ENCODE measurements around the gene PDZD8.

Gene PDZD8

DNA sequence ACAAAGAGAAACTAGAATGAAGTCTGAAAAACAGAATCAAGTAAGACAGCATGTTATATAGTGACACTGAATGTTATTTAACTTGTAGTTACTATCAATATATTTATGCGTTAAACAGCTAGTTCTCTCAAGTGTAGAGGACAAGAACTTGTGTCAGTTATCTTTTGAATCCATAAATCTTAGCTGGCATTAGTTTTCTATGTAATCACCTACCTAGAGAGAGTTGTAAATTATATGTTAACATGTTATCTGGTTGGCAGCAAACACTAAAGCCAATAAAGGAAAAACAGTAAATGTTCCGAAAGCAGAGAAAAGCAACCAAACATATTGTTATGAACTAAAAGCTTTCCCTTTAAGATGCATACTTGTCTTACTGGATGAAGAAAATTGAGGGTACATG lies 97.6 kb downstream of the PDZD8 start:
- no peak for DNase-seq

DNA sequence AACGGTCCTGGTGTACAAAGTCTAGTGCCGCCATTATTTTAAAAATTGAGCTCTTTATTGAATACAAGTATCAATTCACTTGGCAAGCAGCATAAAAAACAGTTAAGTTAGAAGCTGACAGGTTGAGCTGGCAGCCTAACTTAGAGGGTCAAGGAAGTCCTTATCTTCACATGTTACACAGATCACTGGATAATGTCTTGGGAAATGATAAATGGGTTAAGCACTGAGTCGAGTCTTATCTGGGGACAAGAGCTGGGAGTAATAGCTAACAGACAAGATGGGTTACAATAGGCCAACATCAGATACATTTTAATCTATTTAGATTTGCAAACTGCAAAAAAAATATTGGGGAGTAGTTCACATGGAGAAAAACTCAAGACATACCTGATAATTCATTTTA lies 100.1 kb downstream of the PDZD8 start:
- DNase-seq, result no peak

DNA sequence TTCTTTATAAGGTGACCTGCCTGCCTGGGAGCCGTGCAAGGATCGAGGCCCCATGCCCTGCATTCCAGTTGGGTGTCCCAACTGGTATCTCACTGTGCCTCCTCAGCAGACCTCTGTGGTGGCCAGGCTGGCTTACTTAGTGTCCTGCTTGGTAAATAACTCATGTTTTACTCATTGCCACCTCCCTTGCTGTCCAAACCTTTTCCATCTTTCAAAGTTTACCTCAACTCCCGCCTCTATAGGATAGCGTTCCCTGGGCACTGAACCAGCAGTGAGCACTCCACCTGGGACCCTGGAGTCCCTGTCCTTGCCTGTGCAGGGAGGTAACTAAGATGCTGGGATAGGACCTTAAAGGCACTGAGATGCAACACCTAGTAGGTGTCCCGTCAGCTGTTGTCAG lies 100.7 kb downstream of the PDZD8 start:
- DNase-seq, result no peak

DNA sequence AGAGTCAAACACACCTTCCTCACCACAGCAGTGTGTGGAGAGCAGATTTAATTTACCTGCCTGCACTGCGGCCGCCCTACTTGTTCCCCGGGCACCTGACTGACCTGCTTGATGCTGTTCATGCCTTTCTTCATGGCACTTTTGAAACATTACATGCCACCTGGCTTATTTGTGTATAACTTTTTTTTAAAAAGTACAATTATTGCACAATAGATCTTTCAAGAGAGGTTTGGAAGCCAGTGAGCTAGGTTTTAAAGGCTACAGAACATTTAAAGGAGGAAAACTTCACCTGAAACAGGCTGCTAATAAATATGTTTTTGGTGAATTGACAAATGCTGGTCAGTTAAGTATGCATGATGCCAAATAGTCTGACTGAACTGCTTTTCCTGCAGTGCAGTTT lies 101.3 kb downstream of the PDZD8 start:
- no peak for DNase-seq

DNA sequence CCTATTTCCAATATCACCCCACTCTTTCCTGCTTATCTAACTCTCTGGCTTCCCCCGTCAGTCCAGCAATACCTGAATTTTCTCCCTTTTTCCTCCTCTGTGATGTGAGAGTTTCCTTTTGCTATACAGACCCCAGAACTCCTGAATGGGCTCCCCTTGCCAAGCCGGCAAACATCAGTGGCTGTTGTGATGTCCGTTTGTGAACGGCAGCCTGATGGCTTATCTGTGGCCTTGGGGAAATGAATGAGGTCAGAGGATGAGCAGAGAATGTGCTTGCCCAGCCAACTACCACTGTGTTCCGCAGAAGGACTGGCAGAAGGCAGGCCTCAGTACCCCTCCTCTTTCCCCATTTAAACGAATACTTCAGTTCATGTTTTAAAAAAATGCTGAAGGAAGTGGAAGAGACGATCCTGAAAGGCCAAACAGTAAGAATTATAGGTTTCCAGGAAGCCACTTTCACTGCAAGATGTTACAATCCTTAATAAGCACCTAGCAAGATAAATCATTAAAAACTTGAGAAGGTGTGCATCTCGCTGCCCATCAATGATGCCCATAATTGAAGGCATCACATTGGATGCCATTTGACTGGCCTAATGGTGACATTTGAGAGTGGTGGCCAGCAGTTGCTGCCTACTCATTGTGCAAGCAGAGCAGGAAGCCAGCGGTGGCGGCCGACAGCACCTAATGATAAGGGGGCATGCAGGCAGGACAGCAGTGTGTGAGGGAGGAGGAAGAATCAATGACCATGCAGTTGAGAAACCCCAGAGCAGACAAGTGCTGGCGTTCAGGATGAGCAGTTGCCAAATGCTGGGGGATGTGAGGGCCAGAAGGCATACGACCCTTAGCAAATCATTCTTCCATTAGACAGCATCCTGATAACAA lies 102.8 kb downstream of the PDZD8 start:
- DNase-seq, result no peak

DNA sequence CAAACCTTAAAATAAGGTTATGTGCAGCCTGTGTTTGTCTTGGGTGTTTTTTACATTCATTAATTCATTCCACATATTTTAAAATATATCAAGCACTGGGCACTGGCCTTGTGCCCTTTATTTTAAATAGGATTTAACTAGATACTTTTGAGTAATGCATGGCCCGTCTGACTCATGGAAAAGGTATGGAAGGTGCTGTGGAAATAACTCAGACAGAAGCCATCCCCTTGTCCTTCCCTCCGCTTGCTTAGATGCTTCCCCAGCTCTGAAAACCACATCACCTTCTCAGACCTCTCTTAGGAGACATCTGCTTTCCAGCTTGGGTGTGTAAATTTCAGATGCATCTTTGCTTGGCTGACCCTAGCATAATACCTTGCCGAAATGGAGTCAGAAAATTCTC lies 103.8 kb downstream of the PDZD8 start:
- DNase-seq, result no peak

DNA sequence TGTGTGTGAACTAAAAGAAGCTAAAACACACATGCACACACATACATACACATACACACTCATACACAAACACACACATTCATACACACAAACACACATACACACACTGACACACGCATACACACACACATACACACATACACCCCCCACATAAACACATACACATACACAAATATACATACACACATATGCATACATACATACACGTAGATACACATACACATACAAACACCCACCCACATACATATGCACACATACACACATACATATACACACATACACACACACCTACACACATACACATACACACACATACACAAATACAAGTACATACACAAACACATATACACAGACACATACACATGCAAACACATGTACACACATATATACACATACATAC lies 106.3 kb downstream of the PDZD8 start:
- DNase-seq, result no peak

DNA sequence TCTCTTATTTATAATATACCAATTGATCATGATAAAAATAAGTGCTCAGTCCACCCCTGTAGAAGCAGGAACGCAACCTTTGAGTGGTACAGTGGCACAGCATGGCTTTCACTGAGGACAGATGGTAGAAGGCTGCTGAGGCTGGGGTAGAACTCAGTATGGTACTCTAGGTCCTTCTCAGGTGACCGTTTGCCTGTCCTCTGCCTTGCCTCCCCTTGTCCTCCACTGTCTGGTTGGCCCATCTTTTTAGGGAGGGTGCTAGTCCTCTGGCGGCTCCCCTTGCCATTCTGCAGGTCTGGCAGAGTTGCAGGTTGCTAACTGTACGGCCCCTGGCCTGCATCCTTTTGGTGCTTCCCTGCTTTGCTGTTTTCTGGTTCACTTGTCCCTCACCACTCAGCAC lies 107.0 kb downstream of the PDZD8 start:
- no peak for DNase-seq

DNA sequence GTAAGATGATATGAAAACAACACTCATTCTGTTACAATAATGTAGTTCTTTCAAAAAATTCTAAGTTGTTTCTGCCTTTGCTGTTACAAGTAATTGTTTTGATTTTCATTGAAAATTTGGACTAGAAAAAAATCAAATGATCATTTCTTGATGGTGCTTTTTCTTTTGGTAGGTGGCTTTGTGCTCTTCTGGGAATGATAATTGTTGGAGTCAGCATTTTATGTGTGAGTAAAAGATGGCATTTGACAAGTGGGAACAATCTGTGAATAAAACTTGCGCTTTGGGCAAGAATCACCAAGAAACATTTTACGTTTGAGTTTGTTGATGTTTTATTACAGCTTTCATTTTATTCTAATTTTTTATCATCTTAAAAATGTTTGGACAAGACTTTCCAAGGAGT lies 108.4 kb downstream of the PDZD8 start:
- DNase-seq, result no peak

DNA sequence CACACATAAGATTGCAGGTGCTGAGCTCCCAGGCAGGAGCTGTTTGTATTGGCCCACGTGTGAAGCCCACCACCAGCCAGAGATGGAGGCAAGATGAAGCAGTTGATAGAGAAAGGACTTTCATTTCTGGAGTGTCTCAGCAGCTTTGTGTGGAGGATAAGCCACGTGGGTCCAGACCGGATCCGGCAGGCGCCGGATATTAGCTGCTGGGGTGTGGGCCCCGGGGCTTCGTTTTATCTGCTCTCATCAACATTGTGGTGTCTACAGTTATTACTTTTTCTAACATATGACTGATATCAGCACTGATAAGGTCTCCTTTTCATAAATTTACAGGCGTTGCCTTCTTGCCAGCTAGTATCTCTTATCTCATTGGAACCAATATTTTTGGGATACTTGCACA lies 108.8 kb downstream of the PDZD8 start:
- DNase-seq, result no peak

DNA sequence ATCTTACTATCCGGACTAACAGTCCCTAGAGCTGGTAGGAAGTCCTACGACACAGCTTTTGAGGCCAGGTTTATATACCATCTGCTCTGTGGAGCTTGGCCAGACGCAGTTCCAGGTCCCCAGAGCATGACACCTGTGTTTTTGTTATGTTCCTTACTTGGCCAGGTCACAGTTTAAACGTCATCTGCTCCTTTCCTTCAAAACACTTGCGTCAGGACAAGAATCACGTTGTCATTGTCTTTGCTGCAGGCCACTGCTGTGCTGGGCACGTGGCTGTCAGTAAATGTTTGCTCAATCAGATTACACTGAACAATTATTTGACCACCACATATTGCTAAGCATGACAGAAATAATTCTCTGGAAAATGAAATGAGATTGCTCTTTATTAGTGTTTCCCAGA lies 110.5 kb downstream of the PDZD8 start:
- DNase-seq, result no peak

DNA sequence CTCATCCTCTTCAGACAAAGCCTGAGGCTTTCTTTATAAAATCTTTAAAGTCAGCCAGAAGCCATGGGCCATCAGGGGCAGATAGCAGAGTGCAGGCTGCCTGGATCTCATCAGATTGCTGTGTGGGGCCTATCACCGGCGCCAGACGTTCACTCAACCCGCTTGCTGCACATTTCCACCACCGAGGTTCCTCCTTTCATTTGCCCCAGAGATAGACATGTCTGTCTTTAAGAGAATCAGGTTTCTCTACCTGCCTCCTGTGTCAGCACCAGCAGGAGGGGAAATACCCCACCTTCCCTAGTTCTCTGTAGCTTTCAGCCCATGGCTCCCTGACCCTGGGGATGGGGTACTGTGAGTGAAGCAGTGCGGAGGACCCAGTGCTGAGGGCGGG lies 112.3 kb downstream of the PDZD8 start:
- DNase-seq, result no peak

DNA sequence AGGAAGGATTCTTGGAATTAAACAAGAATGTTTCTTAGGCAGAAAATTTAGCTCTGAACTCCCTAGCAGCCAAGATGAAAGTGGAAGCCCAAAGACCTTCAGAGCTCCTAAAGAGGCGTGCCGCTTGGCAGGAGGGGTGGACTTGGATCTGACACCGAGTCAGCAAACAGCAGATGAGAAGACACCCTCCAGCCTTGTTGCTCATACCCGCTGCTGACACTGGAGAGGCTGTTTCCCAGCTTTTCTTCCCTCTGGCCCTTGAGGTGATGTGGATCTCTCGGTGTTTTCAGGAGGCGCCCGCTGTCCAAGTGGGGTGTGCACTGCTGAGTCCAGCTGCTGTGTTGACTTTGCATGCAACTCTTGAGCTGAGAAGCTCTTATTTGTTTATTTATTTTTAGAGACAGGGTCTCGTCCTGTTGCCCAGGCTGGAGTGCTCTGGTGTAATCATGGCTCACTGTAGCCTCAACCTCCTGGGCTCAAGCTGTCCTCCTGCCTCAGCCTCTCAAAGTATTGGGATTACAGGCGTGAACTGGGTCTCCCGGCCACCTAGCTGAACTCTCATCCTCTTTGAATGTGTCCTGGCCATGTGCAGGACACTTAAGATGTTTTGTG lies 112.8 kb downstream of the PDZD8 start:
- no peak for DNase-seq

DNA sequence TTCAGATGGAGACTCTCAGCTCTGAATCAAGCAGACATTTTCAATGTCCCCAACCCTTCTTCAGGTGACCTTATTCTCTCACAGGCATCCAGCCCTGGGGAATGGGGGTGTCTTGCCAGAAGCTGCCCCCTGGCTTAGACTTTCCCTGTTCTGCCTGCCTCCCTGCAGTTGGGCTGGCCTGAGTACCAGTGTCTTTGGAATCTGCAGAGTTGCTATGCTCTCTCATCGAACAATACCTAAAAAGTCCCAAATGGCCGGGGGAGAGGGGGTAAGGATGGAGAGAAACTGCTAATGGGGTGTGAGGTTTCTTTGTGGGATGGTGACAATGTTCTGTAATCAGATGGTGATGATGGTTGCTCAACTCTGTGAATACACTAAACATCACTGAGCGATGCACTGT lies 113.7 kb downstream of the PDZD8 start:
- DNase-seq, result no peak

DNA sequence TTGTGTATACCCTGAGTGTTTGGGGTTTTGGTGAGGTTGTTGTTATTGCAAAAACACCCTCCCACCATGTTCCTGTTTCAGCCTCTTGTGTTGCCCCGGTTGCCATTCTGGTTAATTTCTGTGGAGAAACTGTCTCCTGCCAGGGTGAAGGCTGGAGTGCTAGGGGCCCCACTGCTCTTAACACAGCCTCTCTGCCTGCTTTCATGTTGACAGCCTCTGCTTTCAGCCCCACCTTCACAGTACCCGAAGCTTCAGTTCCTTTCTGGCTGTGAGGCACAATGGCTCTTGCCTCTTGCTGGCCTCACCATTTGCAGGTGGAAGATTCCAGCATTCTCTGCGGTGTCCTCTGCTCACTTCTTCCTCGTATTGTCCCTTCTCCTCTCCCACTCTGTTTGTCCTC lies 115.2 kb downstream of the PDZD8 start:
- DNase-seq, result no peak

DNA sequence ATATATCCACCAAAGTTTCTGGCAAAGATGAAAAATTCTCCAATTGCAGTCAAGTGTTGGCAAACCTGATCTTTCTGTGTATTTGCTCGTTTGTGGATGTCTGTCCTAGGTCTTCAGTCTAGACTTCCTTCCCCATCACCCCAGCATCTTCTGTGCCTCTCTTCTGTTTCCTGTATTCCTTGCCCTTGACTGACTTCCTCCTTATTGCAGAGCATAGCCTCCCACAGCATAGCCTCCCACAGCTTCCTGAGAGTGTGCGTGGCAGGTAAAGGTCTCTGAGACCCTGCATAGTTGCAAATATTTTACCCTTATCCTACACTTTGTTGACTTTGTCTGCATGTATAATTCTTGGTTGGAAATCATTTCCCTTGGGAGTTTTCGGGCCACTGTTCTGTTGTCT lies 116.0 kb downstream of the PDZD8 start:
- no peak for DNase-seq

DNA sequence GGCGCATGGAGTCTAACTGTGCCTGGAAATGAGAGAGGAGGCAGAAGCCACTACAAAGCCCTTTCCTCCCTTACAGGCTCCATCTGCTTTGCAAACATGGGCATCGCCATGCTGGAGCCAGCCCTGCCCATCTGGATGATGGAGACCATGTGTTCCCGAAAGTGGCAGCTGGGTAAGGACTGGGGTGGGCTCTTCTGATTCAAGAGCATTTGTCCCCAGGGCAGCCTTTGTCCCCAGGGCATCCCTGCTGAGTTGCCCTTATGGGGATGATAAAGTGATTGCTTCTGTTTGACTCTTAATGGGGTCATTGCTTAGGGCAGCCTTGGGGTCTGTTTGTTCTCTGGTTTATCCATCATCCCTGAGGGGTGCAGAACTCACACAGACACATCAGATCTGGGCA lies 117.5 kb downstream of the PDZD8 start:
- no peak for DNase-seq

DNA sequence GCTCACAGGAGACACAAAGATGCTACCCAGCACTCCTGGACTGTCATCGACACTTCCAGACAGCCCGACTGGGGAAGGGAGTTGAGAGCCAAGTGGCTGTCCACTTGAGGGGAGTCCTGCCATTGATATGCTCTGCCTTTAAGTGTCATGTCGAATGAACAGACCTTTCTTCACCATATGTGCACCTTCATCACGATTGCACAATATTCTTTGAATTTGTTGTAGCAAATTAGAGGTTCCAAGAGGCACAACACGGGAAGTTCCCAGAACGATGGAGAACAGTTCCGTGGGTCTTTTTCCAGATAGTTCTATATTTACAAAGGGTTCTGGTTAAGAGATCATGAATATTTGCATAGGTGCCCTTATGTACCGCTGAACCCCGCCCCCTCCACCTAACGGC lies 118.3 kb downstream of the PDZD8 start:
- DNase-seq, result no peak

DNA sequence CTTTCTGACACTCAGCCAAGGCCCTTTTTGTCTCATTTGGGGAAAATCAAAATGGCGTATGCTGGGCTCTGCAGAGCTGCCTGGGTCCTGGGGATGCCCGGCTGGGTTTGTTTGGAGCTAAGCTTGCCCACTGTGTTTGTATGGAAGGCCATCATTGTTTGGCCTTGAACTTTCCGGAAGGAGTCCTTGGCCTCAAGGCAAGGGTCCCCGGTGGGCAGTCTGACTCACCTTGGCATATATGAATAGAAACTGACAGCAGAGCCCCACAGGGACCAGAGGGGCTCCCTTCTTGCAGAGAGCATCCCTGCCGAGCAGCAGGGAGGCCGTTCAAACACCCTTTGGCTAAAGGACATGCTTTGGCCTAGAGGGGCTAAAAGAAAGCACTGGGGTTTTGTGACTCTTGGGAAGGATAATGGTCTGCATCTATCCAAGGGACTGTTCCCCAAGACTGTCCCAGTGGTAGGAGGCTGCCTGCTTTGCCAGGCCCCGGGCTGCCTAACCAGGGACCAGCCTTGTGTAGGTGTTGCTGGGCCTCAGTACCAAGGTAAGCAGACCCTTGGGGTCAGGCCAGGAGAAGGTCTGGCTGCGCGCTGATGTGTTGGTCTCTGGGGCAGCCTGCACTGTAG lies 119.3 kb downstream of the PDZD8 start:
- no peak for DNase-seq

DNA sequence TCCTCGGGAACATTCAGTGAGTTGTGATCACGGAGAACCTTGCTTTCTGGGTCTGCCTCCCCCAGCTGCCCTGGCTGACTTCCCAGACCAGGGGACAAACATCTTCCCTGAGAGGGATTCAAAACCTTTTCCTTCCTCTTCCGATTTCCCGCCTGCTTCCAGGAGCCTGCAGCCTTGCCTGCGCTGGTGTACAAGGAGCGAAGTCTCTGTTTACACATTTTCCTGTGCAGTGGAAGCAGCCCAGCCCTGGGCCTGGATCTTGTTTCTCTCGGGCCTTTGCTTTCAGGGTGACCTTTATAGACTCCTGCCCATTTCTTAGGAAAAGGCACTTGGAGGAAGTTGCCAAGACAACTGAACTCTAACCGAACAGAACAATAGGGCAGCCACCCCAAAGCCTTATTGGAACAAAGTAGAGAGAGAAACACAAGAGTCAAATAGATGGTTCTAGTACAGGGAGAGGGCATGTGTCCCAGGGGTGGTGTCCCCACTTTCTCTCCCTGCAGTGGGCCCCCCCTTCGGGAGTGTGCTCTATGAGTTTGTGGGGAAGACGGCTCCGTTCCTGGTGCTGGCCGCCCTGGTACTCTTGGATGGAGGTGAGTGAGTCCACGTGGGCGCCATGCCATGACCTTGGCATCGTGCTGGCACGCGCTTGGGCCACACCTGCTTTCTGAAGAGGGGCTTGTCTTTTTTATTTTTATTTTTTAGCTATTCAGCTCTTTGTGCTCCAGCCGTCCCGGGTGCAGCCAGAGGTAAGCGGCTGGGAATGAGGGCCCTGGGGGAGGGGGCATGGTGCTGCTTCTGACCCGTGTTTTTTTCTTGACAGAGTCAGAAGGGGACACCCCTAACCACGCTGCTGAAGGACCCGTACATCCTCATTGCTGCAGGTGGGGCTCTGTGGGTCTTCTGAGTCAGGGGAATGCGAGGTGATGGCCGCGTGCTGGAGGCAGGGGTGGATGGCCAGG lies 120.2 kb downstream of the PDZD8 start:
- no peak for DNase-seq

DNA sequence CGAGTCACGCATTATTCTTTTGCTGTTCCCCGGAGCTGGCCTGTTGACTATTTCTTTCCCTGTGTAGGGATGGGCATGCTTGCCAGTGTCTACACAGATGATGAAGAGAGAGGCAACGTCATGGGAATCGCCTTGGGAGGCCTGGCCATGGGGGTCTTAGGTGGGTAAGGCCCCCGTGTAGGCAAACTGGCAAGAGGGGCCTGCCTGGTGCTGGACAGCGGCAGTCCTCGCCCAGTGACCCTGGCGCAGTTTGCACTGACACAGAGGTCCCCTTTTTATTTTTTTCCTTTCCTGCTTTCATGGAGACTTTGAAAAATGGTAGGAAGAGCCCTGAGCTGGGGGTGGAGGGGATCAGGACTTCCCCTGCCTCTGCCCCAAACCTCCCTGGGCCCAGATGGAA lies 120.9 kb downstream of the PDZD8 start:
- DNase-seq, result no peak

DNA sequence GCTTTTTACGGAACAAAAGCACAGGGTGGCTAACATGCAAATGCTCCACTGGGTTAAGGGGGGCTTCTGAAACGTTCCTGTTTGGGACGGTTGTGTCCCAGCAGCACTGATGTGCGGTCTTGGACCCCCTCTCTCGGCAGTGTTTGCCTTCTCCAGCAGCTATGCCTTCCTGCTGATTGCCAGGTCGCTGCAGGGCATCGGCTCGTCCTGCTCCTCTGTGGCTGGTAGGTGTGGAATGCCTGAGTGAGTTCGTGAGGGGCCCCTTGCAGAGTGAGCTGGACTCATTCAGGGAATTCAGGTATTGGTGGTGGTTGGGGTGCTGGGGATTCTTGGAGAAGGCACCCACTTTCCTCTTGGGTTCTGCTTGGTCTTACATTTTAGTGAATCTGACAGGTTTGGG lies 121.3 kb downstream of the PDZD8 start:
- DNase-seq, result no peak

DNA sequence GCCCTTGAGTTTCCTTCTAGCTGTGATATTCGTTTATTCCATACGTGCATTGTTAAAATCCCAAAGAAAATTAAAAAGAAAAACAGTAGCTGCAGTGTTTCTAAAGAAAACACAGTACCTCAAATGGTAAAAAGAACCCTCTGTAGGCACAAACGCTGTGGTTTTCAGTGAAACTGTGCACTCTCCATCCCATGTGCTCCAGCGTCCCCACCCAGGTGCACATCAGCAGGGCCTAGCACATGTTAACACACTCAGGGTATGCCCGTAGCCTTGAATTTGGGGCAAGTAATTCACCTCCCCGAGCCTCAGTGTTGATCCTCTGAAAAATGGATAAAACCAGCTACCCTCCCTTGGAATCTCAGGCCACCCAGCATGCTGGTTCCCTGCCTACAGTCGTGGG lies 124.8 kb downstream of the PDZD8 start:
- DNase-seq, result no peak

All from CD4-positive, alpha-beta T cell treated with Interferon gamma for 1 hour (primary cell).